ENCODE results near the gene ADAMTSL3.

Gene ADAMTSL3

DNA sequence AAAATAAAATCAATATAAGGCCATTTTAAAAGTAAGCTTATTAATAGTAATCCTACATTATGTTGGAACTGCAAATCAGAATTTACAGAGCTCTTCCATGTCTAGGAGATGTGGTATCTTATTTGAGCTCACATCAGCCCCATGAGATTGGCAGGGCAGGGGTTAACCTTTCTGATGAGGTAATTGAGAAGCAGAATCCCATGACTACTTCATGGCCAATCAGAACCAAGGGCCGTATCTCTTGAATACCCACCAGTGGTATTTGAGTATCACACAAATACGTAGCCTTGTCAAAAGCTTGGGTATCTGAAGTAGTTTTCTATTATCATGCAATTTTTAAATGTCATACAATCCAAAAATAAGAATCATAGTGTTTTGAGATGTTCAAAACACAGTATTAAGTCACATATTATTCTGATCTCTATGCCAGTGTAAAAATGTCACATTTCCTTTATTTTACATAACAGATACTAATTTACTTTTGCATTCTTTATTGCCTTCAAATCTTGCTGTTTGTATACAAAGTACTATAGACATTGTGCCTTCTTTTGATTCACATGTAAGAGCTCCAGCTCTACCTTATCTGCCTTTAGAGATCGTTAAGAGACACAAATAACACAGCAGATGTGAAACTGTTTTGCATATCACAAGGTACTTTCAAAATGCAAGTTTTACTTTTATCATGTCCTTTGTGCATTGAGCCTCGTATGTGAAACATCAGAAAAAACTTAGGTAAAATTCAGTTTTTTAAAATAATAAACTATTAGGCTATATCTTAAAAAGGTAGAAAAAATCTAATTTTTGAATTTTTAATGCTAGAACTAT, 329.9 kb downstream of the ADAMTSL3 start:
- TF ChIP-seq TAF1 (IDR thresholded peaks at IDR 0.05; ENCODE audit: low read depth) (no peak), RAD21 (IDR thresholded peaks at IDR 0.05; ENCODE audit: low read depth) (no peak), TCF12 (IDR thresholded peaks at IDR 0.05; ENCODE audit: low read depth) (no peak), CREB1 (IDR thresholded peaks at IDR 0.05; ENCODE audit: low read depth) (no peak), NFIC (IDR thresholded peaks at IDR 0.05) (no peak), EP300 (IDR thresholded peaks at IDR 0.05; ENCODE audit: borderline replicate concordance) (no peak), EGR1 (IDR thresholded peaks at IDR 0.05) (no peak), ZBTB7A (IDR thresholded peaks at IDR 0.05; ENCODE audit: low read depth) (no peak), TEAD4 (IDR thresholded peaks at IDR 0.05) (no peak), YY1 (IDR thresholded peaks at IDR 0.05; ENCODE audit: low read depth) (no peak)
- TF ChIP-seq, protein P1, sequence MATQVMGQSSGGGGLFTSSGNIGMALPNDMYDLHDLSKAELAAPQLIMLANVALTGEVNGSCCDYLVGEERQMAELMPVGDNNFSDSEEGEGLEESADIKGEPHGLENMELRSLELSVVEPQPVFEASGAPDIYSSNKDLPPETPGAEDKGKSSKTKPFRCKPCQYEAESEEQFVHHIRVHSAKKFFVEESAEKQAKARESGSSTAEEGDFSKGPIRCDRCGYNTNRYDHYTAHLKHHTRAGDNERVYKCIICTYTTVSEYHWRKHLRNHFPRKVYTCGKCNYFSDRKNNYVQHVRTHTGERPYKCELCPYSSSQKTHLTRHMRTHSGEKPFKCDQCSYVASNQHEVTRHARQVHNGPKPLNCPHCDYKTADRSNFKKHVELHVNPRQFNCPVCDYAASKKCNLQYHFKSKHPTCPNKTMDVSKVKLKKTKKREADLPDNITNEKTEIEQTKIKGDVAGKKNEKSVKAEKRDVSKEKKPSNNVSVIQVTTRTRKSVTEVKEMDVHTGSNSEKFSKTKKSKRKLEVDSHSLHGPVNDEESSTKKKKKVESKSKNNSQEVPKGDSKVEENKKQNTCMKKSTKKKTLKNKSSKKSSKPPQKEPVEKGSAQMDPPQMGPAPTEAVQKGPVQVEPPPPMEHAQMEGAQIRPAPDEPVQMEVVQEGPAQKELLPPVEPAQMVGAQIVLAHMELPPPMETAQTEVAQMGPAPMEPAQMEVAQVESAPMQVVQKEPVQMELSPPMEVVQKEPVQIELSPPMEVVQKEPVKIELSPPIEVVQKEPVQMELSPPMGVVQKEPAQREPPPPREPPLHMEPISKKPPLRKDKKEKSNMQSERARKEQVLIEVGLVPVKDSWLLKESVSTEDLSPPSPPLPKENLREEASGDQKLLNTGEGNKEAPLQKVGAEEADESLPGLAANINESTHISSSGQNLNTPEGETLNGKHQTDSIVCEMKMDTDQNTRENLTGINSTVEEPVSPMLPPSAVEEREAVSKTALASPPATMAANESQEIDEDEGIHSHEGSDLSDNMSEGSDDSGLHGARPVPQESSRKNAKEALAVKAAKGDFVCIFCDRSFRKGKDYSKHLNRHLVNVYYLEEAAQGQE (IDR thresholded peaks at IDR 0.05; ENCODE audit: low read depth) = no peak
- TF ChIP-seq, protein P2, sequence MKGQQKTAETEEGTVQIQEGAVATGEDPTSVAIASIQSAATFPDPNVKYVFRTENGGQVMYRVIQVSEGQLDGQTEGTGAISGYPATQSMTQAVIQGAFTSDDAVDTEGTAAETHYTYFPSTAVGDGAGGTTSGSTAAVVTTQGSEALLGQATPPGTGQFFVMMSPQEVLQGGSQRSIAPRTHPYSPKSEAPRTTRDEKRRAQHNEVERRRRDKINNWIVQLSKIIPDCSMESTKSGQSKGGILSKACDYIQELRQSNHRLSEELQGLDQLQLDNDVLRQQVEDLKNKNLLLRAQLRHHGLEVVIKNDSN (IDR thresholded peaks at IDR 0.05) = no peak
- TF ChIP-seq, protein P3, sequence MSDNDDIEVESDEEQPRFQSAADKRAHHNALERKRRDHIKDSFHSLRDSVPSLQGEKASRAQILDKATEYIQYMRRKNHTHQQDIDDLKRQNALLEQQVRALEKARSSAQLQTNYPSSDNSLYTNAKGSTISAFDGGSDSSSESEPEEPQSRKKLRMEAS (IDR thresholded peaks at IDR 0.05) = no peak

DNA sequence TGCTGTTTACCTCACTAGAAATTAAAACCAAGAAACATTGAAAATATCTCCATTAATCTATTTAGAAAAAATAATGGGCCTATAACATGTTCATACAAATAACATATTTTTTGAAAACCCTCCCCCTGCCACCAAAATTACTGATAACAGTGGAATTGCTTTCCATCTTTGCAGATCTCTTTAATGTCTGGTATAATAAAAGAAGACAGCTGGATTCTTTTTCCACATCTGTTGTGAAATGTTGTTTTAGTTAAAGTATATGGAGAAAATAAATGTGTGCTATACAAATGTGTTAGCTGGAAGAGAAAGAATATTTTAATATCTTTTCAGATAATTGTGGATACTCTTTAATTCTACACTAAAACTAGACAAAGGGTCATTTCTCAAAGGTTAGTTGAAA, 330.7 kb downstream of the ADAMTSL3 start:
- no peak for TF ChIP-seq EP300 (IDR thresholded peaks at IDR 0.05; ENCODE audit: borderline replicate concordance)
- TF ChIP-seq TAF1 (IDR thresholded peaks at IDR 0.05; ENCODE audit: low read depth) = no peak
- TF ChIP-seq ZBTB7A (IDR thresholded peaks at IDR 0.05; ENCODE audit: low read depth) = no peak
- no peak for TF ChIP-seq RAD21 (IDR thresholded peaks at IDR 0.05; ENCODE audit: low read depth)
- no peak for TF ChIP-seq TCF12 (IDR thresholded peaks at IDR 0.05; ENCODE audit: low read depth)
- no peak for TF ChIP-seq CREB1 (IDR thresholded peaks at IDR 0.05; ENCODE audit: low read depth)
- TF ChIP-seq, protein P2 (IDR thresholded peaks at IDR 0.05) = no peak
- no peak for TF ChIP-seq YY1 (IDR thresholded peaks at IDR 0.05; ENCODE audit: low read depth)
- TF ChIP-seq FOXM1 (IDR thresholded peaks at IDR 0.05; ENCODE audit: borderline replicate concordance, low read depth) = no peak
- TF ChIP-seq, protein P1 (IDR thresholded peaks at IDR 0.05; ENCODE audit: low read depth) = no peak
- TF ChIP-seq TEAD4 (IDR thresholded peaks at IDR 0.05) = no peak
- TF ChIP-seq, protein P3 (IDR thresholded peaks at IDR 0.05) = no peak
- no peak for TF ChIP-seq CEBPB (IDR thresholded peaks at IDR 0.05)
- TF ChIP-seq NFIC (IDR thresholded peaks at IDR 0.05) = no peak
- TF ChIP-seq EGR1 (IDR thresholded peaks at IDR 0.05) = no peak

DNA sequence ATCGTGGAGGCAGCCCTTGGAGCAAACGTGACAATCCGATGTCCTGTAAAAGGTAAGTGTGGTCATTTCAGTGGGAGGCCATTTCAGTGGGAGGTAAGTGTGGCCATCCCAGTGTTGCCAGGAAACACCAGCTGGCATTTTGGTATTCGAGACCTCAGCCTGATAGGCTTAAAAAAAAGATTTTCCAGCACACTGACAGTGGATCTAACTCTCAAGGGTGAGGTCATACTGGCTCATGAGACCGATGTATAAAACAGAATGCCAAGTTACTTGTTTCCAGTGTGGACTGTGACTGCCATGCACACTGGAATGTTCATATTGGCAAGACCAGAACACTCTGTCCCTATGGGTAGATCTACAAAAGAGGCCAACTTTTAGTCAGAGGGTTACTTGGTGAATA, 337.2 kb downstream of the ADAMTSL3 start:
- TF ChIP-seq CEBPB (IDR thresholded peaks at IDR 0.05) (no peak), EGR1 (IDR thresholded peaks at IDR 0.05) (no peak), TCF12 (IDR thresholded peaks at IDR 0.05; ENCODE audit: low read depth) (no peak), NFIC (IDR thresholded peaks at IDR 0.05) (no peak), FOXM1 (IDR thresholded peaks at IDR 0.05; ENCODE audit: borderline replicate concordance, low read depth) (no peak), TEAD4 (IDR thresholded peaks at IDR 0.05) (no peak), TAF1 (IDR thresholded peaks at IDR 0.05; ENCODE audit: low read depth) (no peak), RAD21 (IDR thresholded peaks at IDR 0.05; ENCODE audit: low read depth) (no peak), EP300 (IDR thresholded peaks at IDR 0.05; ENCODE audit: borderline replicate concordance) (no peak), YY1 (IDR thresholded peaks at IDR 0.05; ENCODE audit: low read depth) (no peak), CREB1 (IDR thresholded peaks at IDR 0.05; ENCODE audit: low read depth) (no peak), ZBTB7A (IDR thresholded peaks at IDR 0.05; ENCODE audit: low read depth) (no peak)
- TF ChIP-seq, protein P2 (IDR thresholded peaks at IDR 0.05) = no peak
- TF ChIP-seq, protein P3 (IDR thresholded peaks at IDR 0.05) = no peak
- TF ChIP-seq, protein P1 (IDR thresholded peaks at IDR 0.05; ENCODE audit: low read depth) = no peak
